Keratinocyte (primary cell): Measurements from ENCODE around the gene NLRP7. TPM values are rescaled to one million over a fixed set of nuclear protein-coding genes. Genes with fewer than 3 reads are reported as not detected.
"Not testable (repeated sequence)": the region's sequence is repeated elsewhere in the genome, so short reads cannot be mapped to it uniquely, and the experiment has no call there.

Source experiments
- DNase-seq: peaks from one replicate; pipeline ENCODE4 v3.0.0-alpha.2; 2011; ENCODE audit warnings: low read depth, missing footprints, low spot score
- FAIRE-seq: peaks from 2 replicates; lab custom pipeline; 2011; peaks lifted over from hg19 to GRCh38; lab: Jason Lieb, UNC
- H2AFZ ChIP-seq: 2 replicates; pipeline ENCODE4 v1.6.0; 2012; ENCODE audit warnings: low read length, control low read depth, inconsistent platforms; ENCODE audit not compliant: control insufficient read depth
- H3K27ac ChIP-seq: 2 replicates; pipeline ENCODE4 v1.5.1; 2011; ENCODE audit warnings: low read length; ENCODE audit not compliant: control insufficient read depth, insufficient read depth
- H3K27me3 ChIP-seq: 3 replicates; pipeline ENCODE4 v1.6.0; 2011; ENCODE audit warnings: low read length; ENCODE audit not compliant: control insufficient read depth, insufficient read depth; ENCODE audit errors: extremely low read depth
- H3K36me3 ChIP-seq, 2 experiments: 2 replicates in 1 of 2; 3 replicates in 1 of 2; pipeline ENCODE4 v1.5.1; 2011; ENCODE audit warnings: low read length in 2 of 2, mild to moderate bottlenecking in 1 of 2; ENCODE audit not compliant: control insufficient read depth in 2 of 2, insufficient read depth in 2 of 2; ENCODE audit errors: extremely low read depth in 1 of 2
- H3K4me1 ChIP-seq: 3 replicates; pipeline ENCODE4 v1.5.1; 2011; ENCODE audit warnings: low read length; ENCODE audit not compliant: control insufficient read depth, insufficient read depth; ENCODE audit errors: extremely low read depth
- H3K4me2 ChIP-seq: 3 replicates; pipeline ENCODE4 v1.6.0; 2011; ENCODE audit warnings: low read depth, low read length; ENCODE audit not compliant: control insufficient read depth, insufficient read depth; ENCODE audit errors: extremely low read depth
- H3K4me3 ChIP-seq, 3 experiments: fragments of 200-600 bp in 1 of 3; sonication (generic) in 1 of 3; 2 replicates in 2 of 3; 3 replicates in 1 of 3; pipeline ENCODE4 v1.5.1; 2011 to 2016; ENCODE audit warnings: low read length in 3 of 3, mild to moderate bottlenecking in 3 of 3, control low read depth in 2 of 3, inconsistent platforms in 1 of 3, low read depth in 1 of 3, mixed read lengths in 1 of 3, mixed run types in 1 of 3, moderate library complexity in 1 of 3; ENCODE audit not compliant: control insufficient read depth in 2 of 3, insufficient read depth in 2 of 3; ENCODE audit errors: extremely low read depth in 1 of 3
- H3K79me2 ChIP-seq: 2 replicates; pipeline ENCODE4 v1.6.0; 2012; ENCODE audit warnings: low read length; ENCODE audit not compliant: control insufficient read depth, insufficient read depth
- H3K9ac ChIP-seq: 3 replicates; pipeline ENCODE4 v1.6.0; 2011; ENCODE audit warnings: low read length; ENCODE audit not compliant: control insufficient read depth, insufficient read depth; ENCODE audit errors: extremely low read depth
- H3K9me1 ChIP-seq: 3 replicates; pipeline ENCODE4 v1.6.0; 2011; ENCODE audit warnings: low read length; ENCODE audit not compliant: control insufficient read depth, insufficient read depth; ENCODE audit errors: extremely low read depth
- H3K9me3 ChIP-seq: 2 replicates; pipeline ENCODE4 v1.5.1; 2012; ENCODE audit warnings: low read depth, low read length; ENCODE audit not compliant: control insufficient read depth
- H4K20me1 ChIP-seq: 3 replicates; pipeline ENCODE4 v1.6.0; 2011; ENCODE audit warnings: low read length; ENCODE audit not compliant: control insufficient read depth, insufficient read depth; ENCODE audit errors: extremely low read depth
- EZH2 ChIP-seq: IDR thresholded peaks from one replicate; pipeline ENCODE4 v1.6.1; 2012; ENCODE audit warnings: inconsistent platforms, mild to moderate bottlenecking, low read length, moderate library complexity
- dilution Hi-C: fragments of 300-500 bp; cut with MboI; formaldehyde crosslinking; loops from one replicate; pipeline ENCODE4 v1.7.0; 2020; ENCODE audit warnings: low sequenced_read_pairs; ENCODE audit not compliant: extremely low pct_ligation_motif_present
- polyA plus RNA-seq, 5 experiments: library from polyadenylated mRNA; depleted of rRNA in 3 of 5; stranded (reverse) in 3 of 5; stranded (forward) in 1 of 5; unstranded in 1 of 5; fragments of >200 nt; gene quantifications; 1 replicate in 1 of 5; 2 replicates in 3 of 5; 3 replicates in 1 of 5; pipeline versions ENCODE4 v1.2.1 to v1.2.3, GENCODE V29; 2011 to 2012; ENCODE audit warnings: missing spikeins in 2 of 5, low read depth in 1 of 5, low replicate concordance in 1 of 5
- TF ChIP-seq, protein P1 (sequence below), 3 experiments: IDR thresholded peaks in 1 of 3; conservative IDR thresholded peaks in 1 of 3; optimal IDR thresholded peaks in 1 of 3; 2 replicates in 2 of 3; 3 replicates in 1 of 3; pipeline versions ENCODE3 to v1.5.1; 2011; ENCODE audit warnings: low read length in 3 of 3, mild to moderate bottlenecking in 3 of 3, moderate library complexity in 2 of 3, control low read depth in 1 of 3, inconsistent platforms in 1 of 3; ENCODE audit not compliant: insufficient read depth in 2 of 3; ENCODE audit errors: extremely low read depth in 1 of 3

The NLRP7 gene
- polyA plus RNA-seq, 1 donor (not counting 4 experiments of a cell fraction or from before 2014, with no cell fraction given) = not detected

DNA sequence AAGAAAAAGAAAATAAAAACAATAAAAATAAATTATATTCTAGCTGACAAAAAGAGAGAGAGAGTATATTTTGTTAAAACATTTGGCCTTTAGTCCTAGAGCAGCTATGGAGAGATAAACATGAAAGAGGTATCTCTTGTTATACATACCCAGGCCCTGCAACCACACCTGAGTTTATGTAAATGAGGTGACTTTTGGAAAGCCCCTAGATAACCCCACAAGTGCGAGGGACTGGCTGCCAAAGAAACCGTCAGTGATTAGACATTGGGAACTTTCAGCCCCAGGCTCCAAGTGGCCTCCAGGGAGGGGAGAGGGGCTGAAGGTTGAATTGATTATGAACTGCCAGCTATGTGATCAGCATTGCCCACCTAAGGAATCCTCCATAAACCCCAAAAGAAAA is 2.1 kb upstream of the NLRP7 start:
- Histone ChIP-seq H3K9me1 (no peaks in the 10 kb centered on the region), H3K4me2 (no peak overlapping the region), H3K4me3 (no peak overlapping the region), H3K9me3 (no peaks in the 10 kb centered on the region), H3K4me1 (no peaks in the 10 kb centered on the region), H3K9ac (no peak overlapping the region), H4K20me1 (no peaks in the 10 kb centered on the region), H3K27ac (no peak overlapping the region), H3K36me3 (no peaks in the 10 kb centered on the region), H3K27me3 (no peaks in the 10 kb centered on the region), H3K79me2 (no peaks in the 10 kb centered on the region), H2AFZ (no peak overlapping the region)
- TF ChIP-seq, protein P1, sequence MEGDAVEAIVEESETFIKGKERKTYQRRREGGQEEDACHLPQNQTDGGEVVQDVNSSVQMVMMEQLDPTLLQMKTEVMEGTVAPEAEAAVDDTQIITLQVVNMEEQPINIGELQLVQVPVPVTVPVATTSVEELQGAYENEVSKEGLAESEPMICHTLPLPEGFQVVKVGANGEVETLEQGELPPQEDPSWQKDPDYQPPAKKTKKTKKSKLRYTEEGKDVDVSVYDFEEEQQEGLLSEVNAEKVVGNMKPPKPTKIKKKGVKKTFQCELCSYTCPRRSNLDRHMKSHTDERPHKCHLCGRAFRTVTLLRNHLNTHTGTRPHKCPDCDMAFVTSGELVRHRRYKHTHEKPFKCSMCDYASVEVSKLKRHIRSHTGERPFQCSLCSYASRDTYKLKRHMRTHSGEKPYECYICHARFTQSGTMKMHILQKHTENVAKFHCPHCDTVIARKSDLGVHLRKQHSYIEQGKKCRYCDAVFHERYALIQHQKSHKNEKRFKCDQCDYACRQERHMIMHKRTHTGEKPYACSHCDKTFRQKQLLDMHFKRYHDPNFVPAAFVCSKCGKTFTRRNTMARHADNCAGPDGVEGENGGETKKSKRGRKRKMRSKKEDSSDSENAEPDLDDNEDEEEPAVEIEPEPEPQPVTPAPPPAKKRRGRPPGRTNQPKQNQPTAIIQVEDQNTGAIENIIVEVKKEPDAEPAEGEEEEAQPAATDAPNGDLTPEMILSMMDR (optimal IDR thresholded peaks at IDR 0.05 in 1 of 3, IDR thresholded peaks at IDR 0.05 in 1 of 3, conservative IDR thresholded peaks at IDR 0.05 in 1 of 3; ENCODE audit: extremely low read depth in 1 of 3, insufficient read depth in 2 of 3, low read length in 3 of 3) = no peak
- TF ChIP-seq EZH2 = no peak
- dilution Hi-C loops = no loop called here
- DNase-seq = no peak
- FAIRE-seq = no peak

DNA sequence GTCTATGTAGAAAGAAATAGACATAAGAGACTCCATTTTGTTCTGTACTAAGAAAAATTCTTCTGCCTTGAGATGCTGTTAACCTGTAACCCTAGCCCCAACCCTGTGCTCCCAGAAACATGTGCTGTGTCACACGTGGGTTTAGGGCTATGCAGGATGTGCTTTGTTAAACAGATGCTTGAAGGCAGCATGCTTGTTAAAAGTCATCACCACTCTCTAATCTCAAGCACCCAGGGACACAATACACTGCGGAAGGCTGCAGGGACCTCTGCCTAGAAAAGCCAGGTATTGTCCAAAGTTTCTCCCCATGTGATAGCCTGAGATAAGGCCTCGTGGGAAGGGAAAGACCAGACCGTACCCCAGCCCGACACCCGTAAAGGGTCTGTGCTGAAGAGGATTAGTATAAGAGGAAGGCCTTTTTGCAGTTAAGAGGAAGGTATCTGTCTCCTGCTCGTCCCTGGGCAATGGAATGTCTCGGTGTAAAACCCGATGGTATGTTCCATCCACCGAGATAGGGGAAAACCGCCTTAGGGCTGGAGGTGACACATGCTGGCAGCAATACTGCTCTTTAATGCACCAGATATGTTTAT is 3.5 kb downstream of the NLRP7 start:
- dilution Hi-C loops, FAIRE-seq, H2AFZ ChIP-seq, H3K4me3 ChIP-seq, H3K9me3 ChIP-seq, H3K27ac ChIP-seq, H3K9ac ChIP-seq, DNase-seq, H3K4me2 ChIP-seq, H3K27me3 ChIP-seq, H3K36me3 ChIP-seq, H4K20me1 ChIP-seq, H3K9me1 ChIP-seq, H3K4me1 ChIP-seq, H3K79me2 ChIP-seq: not testable (repeated sequence)

DNA sequence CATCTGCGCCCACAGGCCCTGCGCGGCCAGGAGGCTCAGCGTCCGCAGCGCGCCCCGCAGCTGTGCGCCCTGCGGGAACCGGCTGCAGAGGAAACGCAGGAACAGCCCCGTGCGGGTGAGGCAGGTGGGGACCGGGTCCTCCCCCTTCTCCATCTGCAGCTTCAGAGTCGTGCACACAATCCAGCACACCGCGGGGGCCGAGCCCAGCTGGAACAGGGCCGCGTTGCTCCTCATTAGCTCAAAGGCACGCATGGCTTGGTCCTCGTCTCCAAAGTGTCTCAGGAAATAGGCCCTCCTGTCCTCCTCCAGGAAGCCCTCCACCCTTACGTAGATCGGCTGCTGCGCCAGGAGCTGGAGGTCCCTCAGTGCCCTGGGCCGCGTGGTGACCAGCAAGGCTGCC is 7.8 kb downstream of the NLRP7 start:
- H3K4me3 ChIP-seq, H3K9ac ChIP-seq, dilution Hi-C loops, DNase-seq, H3K9me3 ChIP-seq, H2AFZ ChIP-seq, H3K4me1 ChIP-seq, H3K27me3 ChIP-seq, H3K4me2 ChIP-seq, H3K27ac ChIP-seq, H4K20me1 ChIP-seq, H3K9me1 ChIP-seq, H3K36me3 ChIP-seq, H3K79me2 ChIP-seq, FAIRE-seq: not testable (repeated sequence)
